K562 (cell line): Measurements from ENCODE around the gene SH3BP2. TPM values are rescaled to one million over a fixed set of nuclear protein-coding genes. Genes with fewer than 3 reads are reported as not detected.

Experiments
- ATAC-seq: fragments of 200-7000 bp; cut with Tn5 transposase; 3 replicates; pipeline ENCODE4 v1.9.1; 2020; ENCODE audit warnings: moderate library complexity
- BruUV-seq: library from RNA; stranded (reverse); fragments of 400-500 nt; replicated peaks from 2 replicates; lab custom pipeline; 2021; lab: Mats Ljungman, UMichigan
- CTCF ChIA-PET: fragments of 300-600 bp; formaldehyde crosslinking; extraction: SDS; loops from one replicate; lab custom pipeline; 2021; ENCODE audit warnings: low intra/inter-chr PET ratio; lab: Yijun Ruan, JAX
- POLR2A ChIA-PET: fragments of 300-600, 350-650 bp; sonication (Branson Sonifier 250); formaldehyde crosslinking; extraction: SDS; loops from one replicate; lab custom pipeline; 2021; ENCODE audit warnings: antibody characterized with exemption, inconsistent platforms; lab: Yijun Ruan, JAX
- DNase-seq, 4 experiments: peaks; one replicate each; pipeline versions ENCODE4 v3.0.0 to v3.0.0-alpha.2; 2011 to 2018; ENCODE audit warnings: low spot score in 3 of 4, mixed read lengths in 3 of 4; ENCODE audit errors: extremely low read depth in 1 of 4
- FAIRE-seq: peaks from 2 replicates; lab custom pipeline; 2011; peaks lifted over from hg19 to GRCh38; lab: Jason Lieb, UNC
- H2AFZ ChIP-seq: 2 replicates; pipeline ENCODE4 v1.6.0; 2011; ENCODE audit warnings: low read depth, low read length, control low read depth, inconsistent platforms
- H3K27ac ChIP-seq: fragments of 200-600 bp; 3 replicates; pipeline ENCODE4 v1.8.0; 2011; ENCODE audit warnings: low read depth, mild to moderate bottlenecking, control low read depth, inconsistent platforms, low read length, moderate library complexity, mixed read lengths; ENCODE audit errors: extremely low read depth
- H3K27me3 ChIP-seq, 2 experiments: fragments of 300-600 bp in 1 of 2; 2 replicates in 1 of 2; 3 replicates in 1 of 2; pipeline versions ENCODE4 v1.6.0 to v1.8.0; 2011; ENCODE audit warnings: inconsistent platforms in 2 of 2, low read length in 2 of 2, mild to moderate bottlenecking in 1 of 2, mixed read lengths in 1 of 2, moderate library complexity in 1 of 2; ENCODE audit not compliant: control insufficient read depth in 2 of 2, insufficient read depth in 2 of 2
- H3K36me3 ChIP-seq: fragments of 300-600 bp; 3 replicates; pipeline ENCODE4 v1.8.0; 2011; ENCODE audit warnings: mild to moderate bottlenecking, low read length, inconsistent platforms; ENCODE audit not compliant: control insufficient read depth, insufficient read depth
- H3K4me1 ChIP-seq, 2 experiments: fragments of 200-600 bp in 1 of 2; replicated peaks in 1 of 2; 2 replicates in 1 of 2; 3 replicates in 1 of 2; pipeline versions ENCODE4 v1.5.1 to v1.8.0; 2011; ENCODE audit warnings: inconsistent platforms in 2 of 2, low read length in 2 of 2, mild to moderate bottlenecking in 1 of 2, mixed read lengths in 1 of 2, moderate library complexity in 1 of 2; ENCODE audit not compliant: control insufficient read depth in 2 of 2, insufficient read depth in 2 of 2
- H3K4me2 ChIP-seq: 2 replicates; pipeline ENCODE4 v1.6.1; 2011; ENCODE audit warnings: low read length, control low read depth, inconsistent platforms, mixed read lengths; ENCODE audit not compliant: insufficient read depth
- H3K4me3 ChIP-seq: fragments of 200-600 bp; sonication (generic), shearing (Covaris generic); 2 replicates; pipeline ENCODE4 v1.5.1; 2016; ENCODE audit warnings: control low read depth, inconsistent platforms
- H3K79me2 ChIP-seq: fragments of 200-600 bp; 3 replicates; pipeline ENCODE4 v1.8.0; 2011; ENCODE audit warnings: low read length, inconsistent platforms; ENCODE audit not compliant: control insufficient read depth, insufficient read depth
- H3K9ac ChIP-seq, 2 experiments: 2 replicates each; pipeline versions ENCODE4 v1.6.0 to v1.6.1; 2011; ENCODE audit warnings: low read depth in 2 of 2, low read length in 2 of 2, control low read depth in 1 of 2, inconsistent platforms in 1 of 2, mild to moderate bottlenecking in 1 of 2, mixed read lengths in 1 of 2; ENCODE audit not compliant: insufficient read depth in 1 of 2
- H3K9me1 ChIP-seq: one replicate; pipeline ENCODE4 v1.6.0; 2011; ENCODE audit warnings: inconsistent platforms, mild to moderate bottlenecking, low read length, moderate library complexity; ENCODE audit not compliant: control insufficient read depth, insufficient read depth
- H3K9me3 ChIP-seq: replicated peaks from 2 replicates; pipeline ENCODE4 v1.5.1; 2011; ENCODE audit warnings: low read depth, low read length, inconsistent platforms; ENCODE audit not compliant: control insufficient read depth, insufficient read depth
- H4K20me1 ChIP-seq: replicated peaks from 2 replicates; pipeline ENCODE4 v1.6.1; 2011; ENCODE audit warnings: low read length, inconsistent platforms, mixed read lengths; ENCODE audit not compliant: control insufficient read depth, insufficient read depth
- CTBP1 ChIP-seq: fragments of 450-650 bp; IDR thresholded peaks from 2 replicates; pipeline ENCODE4 v1.6.1; 2016; ENCODE audit warnings: borderline replicate concordance
- ERF ChIP-seq: fragments of 450-650 bp; formaldehyde crosslinking; IDR thresholded peaks from 2 replicates; pipeline ENCODE4 v1.4.0; 2020; ENCODE audit warnings: mild to moderate bottlenecking, mixed read lengths
- NFE2L1 ChIP-seq: fragments of 450-650 bp; IDR thresholded peaks from 2 replicates; pipeline ENCODE4 v1.6.1; 2016; ENCODE audit warnings: missing genetic modification characterization, low read depth, mild to moderate bottlenecking, missing compliant biosample characterization, moderate library complexity, borderline replicate concordance
- PURB ChIP-seq: sonication (generic); formaldehyde crosslinking; IDR thresholded peaks from 2 replicates; pipeline ENCODE4 v1.9.0; 2021; ENCODE audit warnings: low read depth, mild to moderate bottlenecking, missing genetic modification reagents
- SRSF7 ChIP-seq: fragments of 200-400 bp; formaldehyde crosslinking; optimal IDR thresholded peaks from 2 replicates; pipeline ENCODE3; 2017; ENCODE audit warnings: mild to moderate bottlenecking, low read depth, low read length
- WGBS: fragments of 100-300 bp; shearing (Covaris generic); methylation state at CpG from one replicate; pipeline ENCODE4 v1.1.6; 2016; ENCODE audit warnings: low coverage, mixed read lengths; ENCODE audit not compliant: insufficient coverage; ENCODE audit errors: missing lambda C conversion rate; 5-methylcytosine and 5-hydroxymethylcytosine counted together
- in situ Hi-C: fragments of 300-500 bp; cut with MboI; formaldehyde crosslinking; loops from 4 replicates; pipeline ENCODE4 v1.15.0; 2018; ENCODE audit warnings: inconsistent platforms, mixed read lengths
- intact Hi-C: fragments of 100-400 bp; cut with micrococcal nuclease; formaldehyde crosslinking; loops from 2 replicates; pipeline ENCODE4 v1.14.2; 2022
- polyA plus RNA-seq, 8 experiments: library from polyadenylated mRNA; depleted of rRNA in 4 of 8; stranded (reverse) in 5 of 8; unstranded in 3 of 8; fragments of >200 nt; fragmentation: Nextera tagmentation in 2 of 8; fragmentation: Illumina TruSeq in 1 of 8; extraction: Ambion mirVana in 2 of 8; extraction: Trizol in 1 of 8; gene quantifications; 2 replicates each; pipeline versions ENCODE4 v1.2.1 to v1.2.3, GENCODE V29; 2011 to 2014; ENCODE audit warnings: inconsistent platforms in 1 of 8, missing spikeins in 1 of 8
- total RNA-seq, 7 experiments: library from RNA; depleted of rRNA in 6 of 7; stranded (reverse); fragments of >200 nt in 6 of 7; fragmentation: Illumina TruSeq in 2 of 7; extraction: Trizol in 2 of 7; gene quantifications; 2 replicates each; pipeline versions ENCODE4 v1.2.1 to v1.2.3, GENCODE V29; 2011 to 2021; ENCODE audit warnings: low replicate concordance in 1 of 7
- TF ChIP-seq, protein P1 (sequence below): sonication (generic); formaldehyde crosslinking; IDR thresholded peaks from 2 replicates; pipeline ENCODE4 v1.9.0; 2022; ENCODE audit warnings: mild to moderate bottlenecking, missing genetic modification reagents

SH3BP2 gene
- total and polyA plus RNA-seq, 9 of the 15 experiments (the other 6 are each of a cell fraction or from before 2014, with no cell fraction given): 0.34 to 16.0 (median 5.1) TPM

DNA sequence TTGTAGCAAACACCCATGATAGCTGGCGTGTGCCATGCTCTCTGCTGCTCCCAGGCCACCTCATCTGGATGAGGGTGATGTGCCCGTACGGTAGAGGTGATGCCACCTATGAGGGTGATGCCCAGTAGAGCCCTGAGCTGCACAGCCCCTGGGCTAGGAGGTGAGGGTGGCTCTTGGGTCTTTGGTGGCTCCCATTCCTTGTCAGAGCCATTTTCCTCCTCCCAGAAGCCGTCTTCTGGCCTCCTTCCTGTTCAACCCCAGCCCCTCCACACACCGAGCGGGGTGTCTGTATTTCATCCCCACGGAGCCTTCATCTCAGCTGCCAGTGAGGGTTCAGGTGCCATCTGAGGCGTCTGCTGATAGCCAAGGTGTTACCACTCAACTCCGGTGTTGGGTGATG, 24.8 kb upstream of the SH3BP2 start:
- Histone ChIP-seq H3K9me1 (no peaks in the 10 kb centered on the region), H2AFZ (no peak overlapping the region), H4K20me1 (no peaks in the 10 kb centered on the region), H3K4me1 (peaks cover 5 to 26% of the 10 kb centered on the region in 2 experiments), H3K9me3 (no peaks in the 10 kb centered on the region; the same call in 1 of the 2 replicates), H3K27ac (no peak overlapping the region), H3K4me2 (no peak overlapping the region), H3K4me3 (no peak overlapping the region), H3K79me2 (no peaks in the 10 kb centered on the region), H3K36me3 (no peaks in the 10 kb centered on the region), H3K9ac (no peak overlapping the region), H3K27me3 (no peaks in the 10 kb centered on the region)
- 42% methylated on average over 9 of the region's 9 CpGs for WGBS
- TF ChIP-seq CTBP1: no peak
- DNase-seq: no peak
- POLR2A ChIA-PET: no interaction called here
- in situ Hi-C loops: no loop called here
- no TSS peak for BruUV-seq
- no peak for FAIRE-seq
- ATAC-seq: no peak
- intact Hi-C loops: no loop called here
- CTCF ChIA-PET: no interaction called here

DNA sequence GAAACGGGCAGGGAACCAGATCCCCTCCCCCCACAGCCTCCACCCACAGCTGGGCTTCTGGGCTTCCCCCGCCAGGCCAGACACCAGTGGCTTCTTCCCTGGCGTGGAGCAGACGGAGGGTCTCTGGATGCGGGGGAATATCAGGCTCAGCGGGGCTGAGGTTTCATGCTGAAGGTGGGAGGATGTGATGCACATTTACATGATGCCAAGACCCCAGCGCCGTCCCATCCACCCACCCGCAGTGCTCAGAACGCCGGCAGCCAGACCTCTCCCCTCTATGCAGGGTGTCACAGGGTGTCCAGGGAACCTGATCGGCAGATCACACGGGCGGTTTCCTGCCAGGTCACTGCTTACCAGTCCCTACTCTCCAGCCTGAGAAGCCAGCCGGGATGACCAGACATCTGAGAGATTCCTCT, 24.0 kb upstream of the SH3BP2 start:
- peaks cover 5 to 20% of the 10 kb centered on the region in 2 experiments for H3K4me1 ChIP-seq
- TF ChIP-seq, protein P1, sequence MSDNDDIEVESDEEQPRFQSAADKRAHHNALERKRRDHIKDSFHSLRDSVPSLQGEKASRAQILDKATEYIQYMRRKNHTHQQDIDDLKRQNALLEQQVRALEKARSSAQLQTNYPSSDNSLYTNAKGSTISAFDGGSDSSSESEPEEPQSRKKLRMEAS (CRISPR knock-in tag): 0 out of 2 replicates have a peak, but pooled peaks have one; percentile 17
- TF ChIP-seq PURB (no peak), ERF (CRISPR knock-in tag) (no peak), NFE2L1 (no peak), SRSF7 (no peak)
- in situ Hi-C loops (no loop called here), intact Hi-C loops (no loop called here)
- 0 out of 2 replicates have a peak overlapping the region, but pooled peaks have one; percentile 7 for H2AFZ ChIP-seq
- no peak overlapping the region for H3K4me3 ChIP-seq
- BruUV-seq: no TSS peak
- H3K9me1 ChIP-seq: no peaks in the 10 kb centered on the region
- ChIA-PET POLR2A (no interaction called here), CTCF (no interaction called here)
- H3K9me3 ChIP-seq: no peaks in the 10 kb centered on the region; the same call in 1 of the 2 replicates
- WGBS: 37% methylated on average over 12 of the region's 15 CpGs
- no peaks in the 10 kb centered on the region for H3K36me3 ChIP-seq
- no peaks in the 10 kb centered on the region for H3K27me3 ChIP-seq
- DNase-seq (no peak), FAIRE-seq (no peak), ATAC-seq (no peak)
- no peak overlapping the region for H3K27ac ChIP-seq
- H3K79me2 ChIP-seq: no peaks in the 10 kb centered on the region
- H4K20me1 ChIP-seq: no peaks in the 10 kb centered on the region
- H3K9ac ChIP-seq: peak overlapping the region in 1 of 2 experiments; percentile 33; a peak in 1 of 4 replicates
- no peak overlapping the region for H3K4me2 ChIP-seq
